ENCODE results near the gene KCNK4. TPM values are rescaled to one million over a fixed set of nuclear protein-coding genes. Genes with fewer than 3 reads are reported as not detected.
"Not testable (repeated sequence)": the region's sequence is repeated elsewhere in the genome, so short reads cannot be mapped to it uniquely, and the experiment has no call there.

KCNK4 gene
- total RNA-seq, 2 donors from 2014 or later: not detected

DNA sequence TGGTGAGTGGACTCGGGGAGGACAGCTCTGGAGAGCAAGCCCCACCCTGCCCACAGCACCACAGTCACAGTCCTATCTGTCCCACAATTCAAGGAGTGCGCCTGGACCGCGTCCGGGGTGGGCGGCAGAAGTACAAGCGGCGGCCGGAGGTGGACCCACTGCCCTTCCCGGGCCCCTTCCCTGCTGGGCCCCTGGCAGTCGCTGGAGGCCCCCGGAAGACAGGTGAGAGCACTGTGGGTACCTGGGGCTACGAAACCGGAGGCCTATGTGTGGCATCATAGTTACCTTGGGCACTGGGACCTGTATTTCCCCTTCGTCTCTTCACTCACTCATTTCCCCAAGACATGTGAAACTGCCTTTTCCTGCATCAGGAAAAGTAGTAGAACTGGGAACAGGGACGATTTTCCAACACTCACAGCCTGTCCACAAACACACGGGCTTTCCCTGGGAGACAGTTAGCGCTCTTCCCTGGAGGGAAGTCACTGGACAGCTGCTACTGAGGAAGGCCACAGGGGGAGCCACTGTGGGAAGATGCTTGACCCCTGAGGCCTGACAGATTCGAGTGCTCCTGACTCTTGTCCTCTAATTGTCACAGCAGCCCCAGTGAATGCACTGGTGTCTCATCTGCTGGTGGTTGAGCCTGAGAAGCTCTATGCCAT is 23.2 kb downstream of the KCNK4 start:
- Histone ChIP-seq H3K36me3 (peaks cover 24% of the 10 kb centered on the region), H3K27me3 (no peaks in the 10 kb centered on the region), H3K4me1 (peaks cover 0 to 45% of the 10 kb centered on the region in 2 donors), H3K4me3 (peak overlapping the region; percentile 1 to 28), H3K9me3 (no peaks in the 10 kb centered on the region), H3K27ac (peak overlapping the region; percentile 66 to 75)
- DNase-seq (ENCODE audit: low spot score): no peak
- TF ChIP-seq CTCF (IDR thresholded peaks at IDR 0.05): no peak

DNA sequence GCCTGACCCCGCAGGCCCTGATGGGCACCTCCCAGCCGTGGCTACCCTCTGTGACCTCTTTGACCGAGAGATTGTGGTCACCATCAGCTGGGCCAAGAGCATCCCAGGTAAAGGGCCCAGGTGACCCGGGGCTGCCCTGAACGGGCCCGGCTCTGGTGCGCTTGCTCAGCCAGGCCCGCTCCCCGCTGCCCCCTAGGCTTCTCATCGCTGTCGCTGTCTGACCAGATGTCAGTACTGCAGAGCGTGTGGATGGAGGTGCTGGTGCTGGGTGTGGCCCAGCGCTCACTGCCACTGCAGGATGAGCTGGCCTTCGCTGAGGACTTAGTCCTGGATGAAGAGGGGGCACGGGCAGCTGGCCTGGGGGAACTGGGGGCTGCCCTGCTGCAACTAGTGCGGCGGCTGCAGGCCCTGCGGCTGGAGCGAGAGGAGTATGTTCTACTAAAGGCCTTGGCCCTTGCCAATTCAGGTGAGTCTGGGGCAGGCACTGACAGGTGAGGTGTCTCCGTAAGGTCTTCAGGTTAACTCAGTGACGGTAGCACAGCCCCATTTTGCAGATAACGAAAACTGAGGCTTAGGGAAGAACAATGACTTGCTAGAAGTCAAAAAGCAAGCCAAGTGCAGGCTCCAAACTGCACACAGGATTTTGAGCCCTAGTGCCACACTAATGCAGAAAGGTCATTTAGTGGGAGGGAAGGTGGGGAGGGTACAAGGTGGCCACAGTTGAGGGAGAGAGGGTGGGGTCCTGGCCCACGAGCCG is 23.9 kb downstream of the KCNK4 start:
- H3K4me3 ChIP-seq: no peak overlapping the region
- peaks cover 0 to 49% of the 10 kb centered on the region in 2 donors for H3K4me1 ChIP-seq
- no peak for DNase-seq (ENCODE audit: low spot score)
- H3K27me3 ChIP-seq: no peaks in the 10 kb centered on the region
- TF ChIP-seq CTCF (IDR thresholded peaks at IDR 0.05): no peak
- H3K9me3 ChIP-seq: no peaks in the 10 kb centered on the region
- H3K27ac ChIP-seq: peak overlapping the region in 1 of 2 donors; percentile 66
- peaks cover 24% of the 10 kb centered on the region for H3K36me3 ChIP-seq

GRCh38 chr11:64315667-64316526 is 24.8 kb downstream of the KCNK4 start:
- Histone ChIP-seq H3K36me3 (peaks cover 28% of the 10 kb centered on the region), H3K4me1 (peaks cover 0 to 49% of the 10 kb centered on the region in 2 donors)
- not testable (repeated sequence) for DNase-seq (ENCODE audit: low spot score); H3K27me3 ChIP-seq; H3K9me3 ChIP-seq; H3K4me3 ChIP-seq; H3K27ac ChIP-seq

- H3K4me3 ChIP-seq: peak overlapping the region; percentile 86 to 94
- no peak for DNase-seq (ENCODE audit: low spot score)
- TF ChIP-seq CTCF (IDR thresholded peaks at IDR 0.05): no peak
- H3K27me3 ChIP-seq: no peaks in the 10 kb centered on the region
- H3K4me1 ChIP-seq: peaks cover 0 to 49% of the 10 kb centered on the region in 2 donors
- no peaks in the 10 kb centered on the region for H3K9me3 ChIP-seq
- peak overlapping the region; percentile 96 to 99 for H3K27ac ChIP-seq
- H3K36me3 ChIP-seq: peaks cover 30% of the 10 kb centered on the region
These were observed 25.7 kb downstream of the KCNK4 start for GRCh38 chr11:64316672-64317324.

- Histone ChIP-seq H3K9me3 (no peaks in the 10 kb centered on the region), H3K27me3 (no peaks in the 10 kb centered on the region), H3K27ac (peak within 1 kb of the TSS; percentile 96 to 99), H3K4me1 (peaks cover 0 to 45% of the 10 kb centered on the region in 2 donors), H3K4me3 (peak within 1 kb of the TSS; percentile 86 to 94), H3K36me3 (peaks cover 34% of the 10 kb centered on the region)
- no peak for TF ChIP-seq CTCF (IDR thresholded peaks at IDR 0.05)
- DNase-seq (ENCODE audit: low spot score): peak; percentile 99
These were observed 26.3 kb downstream of the KCNK4 start, which contains the start of gene TRMT112 for GRCh38 chr11:64317325-64317960. TRMT112 (minus strand) TSS chr11:64317559; CDS start chr11:64317526, 33 bp downstream.
